Activated T-cell treated with anti-CD3 and anti-CD28 coated beads for 24 hours (primary cell): ENCODE measurements around the gene PCBP2.
A peak's percentile ranks its signal among the peaks of the same experiment; 100 is the strongest.

Source experiments
- DNase-seq: peaks from one replicate; pipeline ENCODE4 v3.0.0-alpha.2; 2020; ENCODE audit warnings: low read depth

Gene PCBP2

GRCh38 chr12:53508534-53509170, 56.8 kb downstream of the PCBP2 start:
- DNase-seq = peak; percentile 77

GRCh38 chr12:53510181-53510812, 58.4 kb downstream of the PCBP2 start:
- no peak for DNase-seq

- no peak for DNase-seq
Measured at GRCh38 chr12:53513712-53514410, 62.0 kb downstream of the PCBP2 start.

GRCh38 chr12:53514628-53515290, 62.9 kb downstream of the PCBP2 start:
- DNase-seq = no peak

GRCh38 chr12:53515291-53515680, 63.4 kb downstream of the PCBP2 start:
- no peak for DNase-seq

GRCh38 chr12:53516758-53517455, 65.0 kb downstream of the PCBP2 start:
- no peak for DNase-seq

GRCh38 chr12:53518381-53518780, 66.5 kb downstream of the PCBP2 start:
- DNase-seq = no peak

GRCh38 chr12:53523131-53523530, 71.2 kb downstream of the PCBP2 start:
- no peak for DNase-seq

GRCh38 chr12:53524476-53524875, 72.6 kb downstream of the PCBP2 start:
- DNase-seq = no peak

GRCh38 chr12:53530061-53530460, 78.2 kb downstream of the PCBP2 start:
- DNase-seq = no peak
